Caco-2 (cell line): ENCODE data around the gene ANP32E. TPM values are rescaled to one million over a fixed set of nuclear protein-coding genes. Genes with fewer than 3 reads are reported as not detected.

Source experiments
- BruUV-seq: library from RNA; stranded (reverse); fragments of 400-500 nt; replicated peaks from 2 replicates; lab custom pipeline; 2021; lab: Mats Ljungman, UMichigan
- CTCF ChIA-PET: fragments of 300-600 bp; sonication (Branson Sonifier 250); formaldehyde crosslinking; loops from one replicate; lab custom pipeline; 2022; ENCODE audit warnings: antibody characterized with exemption; lab: Charles Lee
- POLR2A ChIA-PET: fragments of 300-600 bp; sonication (Branson Sonifier 250); formaldehyde crosslinking; loops from one replicate; lab custom pipeline; 2022; ENCODE audit warnings: antibody characterized with exemption; lab: Charles Lee
- DNase-seq, 2 experiments: peaks; one replicate each; pipeline versions ENCODE4 v3.0.0 to v3.0.0-alpha.2; 2020 to 2022
- H3K27me3 ChIP-seq: replicated peaks from 2 replicates; pipeline ENCODE4 v1.6.0; 2011; ENCODE audit warnings: low read length; ENCODE audit not compliant: control insufficient read depth, insufficient read depth
- H3K36me3 ChIP-seq: 2 replicates; pipeline ENCODE4 v1.5.1; 2011; ENCODE audit warnings: low read length; ENCODE audit not compliant: control insufficient read depth, insufficient read depth
- H3K4me1 ChIP-seq: fragments of 250-450 bp; sonication (Bioruptor Pico); 2 replicates; pipeline ENCODE4 v1.5.1; 2020; ENCODE audit warnings: mild to moderate bottlenecking
- H3K4me3 ChIP-seq: 2 replicates; pipeline ENCODE4 v1.5.1; 2011; ENCODE audit warnings: low read depth, mild to moderate bottlenecking, control low read depth, low read length
- H3K9me3 ChIP-seq: fragments of 250-450 bp; sonication (Bioruptor Pico); 2 replicates; pipeline ENCODE4 v1.5.1; 2020; ENCODE audit warnings: mild to moderate bottlenecking, moderate library complexity
- H3K27ac Mint-ChIP-seq: one replicate; pipeline ENCODE4 v1.8.0; 2022; ENCODE audit warnings: mixed read lengths; ENCODE audit not compliant: unreplicated experiment
- H3K27me3 Mint-ChIP-seq: one replicate; pipeline ENCODE4 v1.8.0; 2022; ENCODE audit warnings: mixed read lengths; ENCODE audit not compliant: insufficient read depth, unreplicated experiment
- H3K36me3 Mint-ChIP-seq: one replicate; pipeline ENCODE4 v1.8.0; 2022; ENCODE audit warnings: mild to moderate bottlenecking, mixed read lengths; ENCODE audit not compliant: insufficient read depth, unreplicated experiment
- H3K4me1 Mint-ChIP-seq: one replicate; pipeline ENCODE4 v1.8.0; 2022; ENCODE audit warnings: low read depth, mixed read lengths; ENCODE audit not compliant: unreplicated experiment
- H3K4me3 Mint-ChIP-seq: one replicate; pipeline ENCODE4 v1.8.0; 2022; ENCODE audit warnings: mild to moderate bottlenecking, moderate library complexity, mixed read lengths; ENCODE audit not compliant: unreplicated experiment
- H3K9me3 Mint-ChIP-seq: one replicate; pipeline ENCODE4 v1.8.0; 2022; ENCODE audit warnings: mixed read lengths; ENCODE audit not compliant: unreplicated experiment
- CTCF ChIP-seq, 2 experiments: fragments of 200-600 bp in 1 of 2; IDR thresholded peaks; 1 replicate in 1 of 2; 2 replicates in 1 of 2; pipeline versions ENCODE4 v1.5.1 to v1.8.0; 2011 to 2022; ENCODE audit warnings: antibody characterized with exemption in 1 of 2, control low read depth in 1 of 2, inconsistent platforms in 1 of 2, low read depth in 1 of 2, low read length in 1 of 2, mild to moderate bottlenecking in 1 of 2, moderate library complexity in 1 of 2; ENCODE audit not compliant: insufficient read depth in 1 of 2, severe bottlenecking in 1 of 2, unreplicated experiment in 1 of 2
- intact Hi-C: fragments of 100-400 bp; cut with micrococcal nuclease; formaldehyde crosslinking; loops from one replicate; pipeline ENCODE4 v1.10.0; 2022; ENCODE audit not compliant: unreplicated experiment
- total RNA-seq: library from RNA; stranded (reverse); gene quantifications from 2 replicates; pipeline ENCODE4 v1.2.3, GENCODE V29; 2022

Gene ANP32E
- total RNA-seq, 1 experiment from 2014 or later, result 26.8 TPM

GRCh38 chr1:150256198-150256553 is 20.3 kb upstream of the ANP32E start:
- no peak for TF ChIP-seq CTCF (IDR thresholded peaks at IDR 0.05; ENCODE audit: insufficient read depth in 1 of 2, low read depth in 1 of 2, low read length in 1 of 2, severe bottlenecking in 1 of 2, unreplicated experiment in 1 of 2)
- H3K4me3 ChIP-seq, result no peak overlapping the region
- H3K4me1 Mint-ChIP-seq, result peaks cover 29% of the 10 kb centered on the region
- H3K27me3 ChIP-seq, result no peaks in the 10 kb centered on the region
- peak overlapping the region; percentile 37 for H3K4me3 Mint-ChIP-seq
- H3K36me3 ChIP-seq, result no peaks in the 10 kb centered on the region
- no peak for DNase-seq
- H3K27me3 Mint-ChIP-seq, result peaks cover 2% of the 10 kb centered on the region
- no peaks in the 10 kb centered on the region for H3K9me3 ChIP-seq
- ChIA-PET POLR2A (interaction anchor here (1.3 kb wide), 1 partner anchor 108 kb away, joined by 3 read pairs; the partner anchor contains the start of gene RPRD2), CTCF (interaction anchor here (0.6 to 2.7 kb wide), 11 partner anchors 9 to 276 kb away, joined by 3 to 29 read pairs (median 4); partner anchors contain the start of genes C1orf54, CIART and FALEC)
- no peak overlapping the region for H3K27ac Mint-ChIP-seq
- no TSS peak for BruUV-seq
- no peaks in the 10 kb centered on the region for H3K9me3 Mint-ChIP-seq
- peaks cover 6% of the 10 kb centered on the region for H3K36me3 Mint-ChIP-seq
- intact Hi-C loops, result loop anchor here (1.0 to 2.0 kb wide), 2 partner anchors 25 to 261 kb away; no protein-coding TSS in a partner anchor
- peaks cover 24% of the 10 kb centered on the region for H3K4me1 ChIP-seq

- Histone ChIP-seq H3K36me3 (no peaks in the 10 kb centered on the region), H3K4me3 (no peak overlapping the region), H3K9me3 (no peaks in the 10 kb centered on the region), H3K4me1 (no peaks in the 10 kb centered on the region), H3K27me3 (no peaks in the 10 kb centered on the region)
- no peaks in the 10 kb centered on the region for H3K36me3 Mint-ChIP-seq
- H3K4me1 Mint-ChIP-seq, result no peaks in the 10 kb centered on the region
- intact Hi-C loops, result no loop called here
- no peak for TF ChIP-seq CTCF (IDR thresholded peaks at IDR 0.05; ENCODE audit: insufficient read depth in 1 of 2, low read depth in 1 of 2, low read length in 1 of 2, severe bottlenecking in 1 of 2, unreplicated experiment in 1 of 2)
- no peak overlapping the region for H3K27ac Mint-ChIP-seq
- BruUV-seq, result no TSS peak
- no peak overlapping the region for H3K4me3 Mint-ChIP-seq
- ChIA-PET POLR2A (no interaction called here), CTCF (no interaction called here)
- no peaks in the 10 kb centered on the region for H3K9me3 Mint-ChIP-seq
- no peak for DNase-seq
- no peaks in the 10 kb centered on the region for H3K27me3 Mint-ChIP-seq
Measured at GRCh38 chr1:150249936-150250335, 14.0 kb upstream of the ANP32E start.

GRCh38 chr1:150243003-150243402 is 7.1 kb upstream of the ANP32E start:
- CTCF ChIA-PET, result no interaction called here
- Histone ChIP-seq H3K27me3 (no peaks in the 10 kb centered on the region), H3K9me3 (no peaks in the 10 kb centered on the region), H3K4me3 (no peak overlapping the region), H3K4me1 (no peaks in the 10 kb centered on the region), H3K36me3 (no peaks in the 10 kb centered on the region)
- H3K9me3 Mint-ChIP-seq, result no peaks in the 10 kb centered on the region
- no peak overlapping the region for H3K4me3 Mint-ChIP-seq
- POLR2A ChIA-PET, result no interaction called here
- H3K36me3 Mint-ChIP-seq, result no peaks in the 10 kb centered on the region
- H3K4me1 Mint-ChIP-seq, result no peaks in the 10 kb centered on the region
- H3K27me3 Mint-ChIP-seq, result no peaks in the 10 kb centered on the region
- no peak overlapping the region for H3K27ac Mint-ChIP-seq
- no TSS peak for BruUV-seq
- DNase-seq, result no peak
- intact Hi-C loops, result no loop called here
- no peak for TF ChIP-seq CTCF (IDR thresholded peaks at IDR 0.05; ENCODE audit: insufficient read depth in 1 of 2, low read depth in 1 of 2, low read length in 1 of 2, severe bottlenecking in 1 of 2, unreplicated experiment in 1 of 2)
